Body of pancreas (tissue), 4 donors: Measurements from ENCODE around the gene GRIK2.

Source experiments
- CTCF ChIP-seq, 7 experiments: fragments of 450-650 bp in 4 of 7; fragments of 200-600 bp in 3 of 7; sonication (generic) in 3 of 7; IDR thresholded peaks; one replicate each; pipeline ENCODE4 v1.5.1; 2016 to 2019; ENCODE audit warnings: antibody characterized with exemption in 7 of 7
- POLR2A ChIP-seq, 3 donors: fragments of 450-650 bp; IDR thresholded peaks; one replicate each; pipeline ENCODE4 v1.6.1; 2016; ENCODE audit warnings: antibody characterized with exemption in 3 of 3, mild to moderate bottlenecking in 2 of 3

GRCh38 chr6:101683884-101684283 lies 290.4 kb downstream of the GRIK2 start:
- no peak for TF ChIP-seq CTCF (IDR thresholded peaks at IDR 0.05)
- no peak for TF ChIP-seq POLR2A (IDR thresholded peaks at IDR 0.05)
